ENCODE data around the gene WDR44. TPM values are rescaled to one million over a fixed set of nuclear protein-coding genes. Genes with fewer than 3 reads are reported as not detected.

The WDR44 gene
- total RNA-seq, 1 experiment from 2014 or later: 22.3 TPM

DNA sequence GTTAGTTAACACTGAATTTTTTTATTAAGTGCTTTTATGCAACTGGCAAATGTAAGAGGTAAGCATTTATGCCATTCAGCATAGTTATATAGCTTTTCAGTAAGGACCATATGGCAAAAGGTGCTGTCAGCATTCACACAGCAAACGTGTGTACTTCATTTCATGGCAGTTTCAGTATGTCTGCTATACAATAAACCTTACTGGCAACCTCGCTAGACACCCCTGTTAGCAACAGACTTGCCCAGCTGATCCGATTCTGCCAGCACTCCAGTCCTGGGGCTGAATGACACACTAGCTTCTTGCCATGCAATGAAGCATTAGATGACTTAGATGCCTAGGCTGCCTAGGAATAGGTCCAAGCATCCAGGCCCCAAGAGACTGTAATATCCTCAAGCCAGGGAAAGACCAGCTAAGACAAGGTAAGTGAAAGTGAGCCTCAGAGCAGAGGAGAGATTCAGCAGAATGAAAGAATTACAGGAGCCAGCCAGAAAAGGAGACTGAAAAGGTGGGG is 102.4 kb downstream of the WDR44 start:
- Histone ChIP-seq H3K36me3 (ENCODE audit: control insufficient read depth, insufficient read depth, low read length) (peaks cover 4% of the 10 kb centered on the region), H3K27me3 (ENCODE audit: control insufficient read depth, insufficient read depth, low read length) (no peaks in the 10 kb centered on the region), H3K27ac (ENCODE audit: low read length) (no peak overlapping the region), H3K4me1 (ENCODE audit: control insufficient read depth, insufficient read depth, low read length) (no peaks in the 10 kb centered on the region), H3K9me3 (ENCODE audit: control insufficient read depth, insufficient read depth, low read depth, low read length) (no peaks in the 10 kb centered on the region), H3K4me3 (ENCODE audit: low read depth in 2 of 2, low read length in 2 of 2) (no peak overlapping the region)
- CTCF ChIA-PET: interaction anchor here (0.6 kb wide), 1 partner anchor 35 kb away, joined by 4 read pairs; no protein-coding TSS in a partner anchor
- intact Hi-C loops (cut with micrococcal nuclease; ENCODE audit: unreplicated experiment) (no loop called here), in situ Hi-C loops (cut with HindIII; ENCODE audit: low pct_unique_long_range_greater_than_20kb, low sequenced_read_pairs) (no loop called here)
- DNase-seq (ENCODE audit: low read depth, low spot score) (no peak), ATAC-seq (no peak)
- BruUV-seq (replicated peaks): no TSS peak
- POLR2A ChIA-PET: interaction anchor here (0.6 kb wide), 1 partner anchor 154 kb away, joined by 8 read pairs; no protein-coding TSS in a partner anchor
- TF ChIP-seq, protein P1, sequence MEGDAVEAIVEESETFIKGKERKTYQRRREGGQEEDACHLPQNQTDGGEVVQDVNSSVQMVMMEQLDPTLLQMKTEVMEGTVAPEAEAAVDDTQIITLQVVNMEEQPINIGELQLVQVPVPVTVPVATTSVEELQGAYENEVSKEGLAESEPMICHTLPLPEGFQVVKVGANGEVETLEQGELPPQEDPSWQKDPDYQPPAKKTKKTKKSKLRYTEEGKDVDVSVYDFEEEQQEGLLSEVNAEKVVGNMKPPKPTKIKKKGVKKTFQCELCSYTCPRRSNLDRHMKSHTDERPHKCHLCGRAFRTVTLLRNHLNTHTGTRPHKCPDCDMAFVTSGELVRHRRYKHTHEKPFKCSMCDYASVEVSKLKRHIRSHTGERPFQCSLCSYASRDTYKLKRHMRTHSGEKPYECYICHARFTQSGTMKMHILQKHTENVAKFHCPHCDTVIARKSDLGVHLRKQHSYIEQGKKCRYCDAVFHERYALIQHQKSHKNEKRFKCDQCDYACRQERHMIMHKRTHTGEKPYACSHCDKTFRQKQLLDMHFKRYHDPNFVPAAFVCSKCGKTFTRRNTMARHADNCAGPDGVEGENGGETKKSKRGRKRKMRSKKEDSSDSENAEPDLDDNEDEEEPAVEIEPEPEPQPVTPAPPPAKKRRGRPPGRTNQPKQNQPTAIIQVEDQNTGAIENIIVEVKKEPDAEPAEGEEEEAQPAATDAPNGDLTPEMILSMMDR (IDR thresholded peaks at IDR 0.05): no peak
- TF ChIP-seq, protein P2, sequence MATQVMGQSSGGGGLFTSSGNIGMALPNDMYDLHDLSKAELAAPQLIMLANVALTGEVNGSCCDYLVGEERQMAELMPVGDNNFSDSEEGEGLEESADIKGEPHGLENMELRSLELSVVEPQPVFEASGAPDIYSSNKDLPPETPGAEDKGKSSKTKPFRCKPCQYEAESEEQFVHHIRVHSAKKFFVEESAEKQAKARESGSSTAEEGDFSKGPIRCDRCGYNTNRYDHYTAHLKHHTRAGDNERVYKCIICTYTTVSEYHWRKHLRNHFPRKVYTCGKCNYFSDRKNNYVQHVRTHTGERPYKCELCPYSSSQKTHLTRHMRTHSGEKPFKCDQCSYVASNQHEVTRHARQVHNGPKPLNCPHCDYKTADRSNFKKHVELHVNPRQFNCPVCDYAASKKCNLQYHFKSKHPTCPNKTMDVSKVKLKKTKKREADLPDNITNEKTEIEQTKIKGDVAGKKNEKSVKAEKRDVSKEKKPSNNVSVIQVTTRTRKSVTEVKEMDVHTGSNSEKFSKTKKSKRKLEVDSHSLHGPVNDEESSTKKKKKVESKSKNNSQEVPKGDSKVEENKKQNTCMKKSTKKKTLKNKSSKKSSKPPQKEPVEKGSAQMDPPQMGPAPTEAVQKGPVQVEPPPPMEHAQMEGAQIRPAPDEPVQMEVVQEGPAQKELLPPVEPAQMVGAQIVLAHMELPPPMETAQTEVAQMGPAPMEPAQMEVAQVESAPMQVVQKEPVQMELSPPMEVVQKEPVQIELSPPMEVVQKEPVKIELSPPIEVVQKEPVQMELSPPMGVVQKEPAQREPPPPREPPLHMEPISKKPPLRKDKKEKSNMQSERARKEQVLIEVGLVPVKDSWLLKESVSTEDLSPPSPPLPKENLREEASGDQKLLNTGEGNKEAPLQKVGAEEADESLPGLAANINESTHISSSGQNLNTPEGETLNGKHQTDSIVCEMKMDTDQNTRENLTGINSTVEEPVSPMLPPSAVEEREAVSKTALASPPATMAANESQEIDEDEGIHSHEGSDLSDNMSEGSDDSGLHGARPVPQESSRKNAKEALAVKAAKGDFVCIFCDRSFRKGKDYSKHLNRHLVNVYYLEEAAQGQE (IDR thresholded peaks at IDR 0.05; ENCODE audit: insufficient read depth in 1 of 2, low read depth in 2 of 2, low read length in 1 of 2): no peak
- no peak for TF ChIP-seq SIN3A (IDR thresholded peaks at IDR 0.05; ENCODE audit: borderline replicate concordance, insufficient read depth, low read depth, low read length)
- TF ChIP-seq POLR2AphosphoS5 (IDR thresholded peaks at IDR 0.05; ENCODE audit: low read depth, low read length): no peak
- TF ChIP-seq TCF7L2 (IDR thresholded peaks at IDR 0.05; ENCODE audit: low read depth, low read length): no peak

DNA sequence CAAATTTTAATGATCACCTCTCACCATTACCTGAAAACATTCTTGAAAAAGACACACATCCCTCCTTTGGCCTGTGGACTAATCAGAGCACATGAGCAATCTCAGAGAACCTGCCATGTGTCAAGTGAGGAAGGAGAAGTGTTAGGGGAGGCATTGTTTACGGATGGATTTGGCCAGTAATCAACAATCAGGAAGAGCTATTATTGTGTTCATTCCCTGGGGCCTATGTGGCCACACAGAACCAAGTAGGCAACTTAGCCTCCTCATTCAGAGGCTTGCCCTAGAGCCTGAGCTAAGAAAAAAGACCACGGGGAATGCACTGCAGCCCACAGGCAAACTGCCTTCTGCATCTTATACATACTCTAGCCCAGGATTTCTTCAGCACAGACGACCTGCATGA is 109.1 kb downstream of the WDR44 start:
- H3K27me3 ChIP-seq (ENCODE audit: control insufficient read depth, insufficient read depth, low read length): no peaks in the 10 kb centered on the region
- H3K36me3 ChIP-seq (ENCODE audit: control insufficient read depth, insufficient read depth, low read length): no peaks in the 10 kb centered on the region
- POLR2A ChIA-PET: interaction anchor here (0.6 kb wide), 1 partner anchor 1066 kb away, joined by 3 read pairs; no protein-coding TSS in a partner anchor
- DNase-seq (ENCODE audit: low read depth, low spot score) (no peak), ATAC-seq (no peak)
- intact Hi-C loops (cut with micrococcal nuclease; ENCODE audit: unreplicated experiment): loop anchor here (10.0 kb wide), 1 partner anchor 350 kb away; no protein-coding TSS in a partner anchor
- no peaks in the 10 kb centered on the region for H3K4me1 ChIP-seq (ENCODE audit: control insufficient read depth, insufficient read depth, low read length)
- CTCF ChIA-PET: no interaction called here
- H3K4me3 ChIP-seq (ENCODE audit: low read depth in 2 of 2, low read length in 2 of 2): no peak overlapping the region
- in situ Hi-C loops (cut with HindIII; ENCODE audit: low pct_unique_long_range_greater_than_20kb, low sequenced_read_pairs): no loop called here
- no peaks in the 10 kb centered on the region for H3K9me3 ChIP-seq (ENCODE audit: control insufficient read depth, insufficient read depth, low read depth, low read length)
- no TSS peak for BruUV-seq (replicated peaks)
- H3K27ac ChIP-seq (ENCODE audit: low read length): no peak overlapping the region
- no peak for TF ChIP-seq TCF7L2 (IDR thresholded peaks at IDR 0.05; ENCODE audit: low read depth, low read length)
- TF ChIP-seq POLR2AphosphoS5 (IDR thresholded peaks at IDR 0.05; ENCODE audit: low read depth, low read length): no peak
- no peak for TF ChIP-seq SIN3A (IDR thresholded peaks at IDR 0.05; ENCODE audit: borderline replicate concordance, insufficient read depth, low read depth, low read length)
- TF ChIP-seq, protein P1 (IDR thresholded peaks at IDR 0.05): no peak
- TF ChIP-seq, protein P2 (IDR thresholded peaks at IDR 0.05; ENCODE audit: insufficient read depth in 1 of 2, low read depth in 2 of 2, low read length in 1 of 2): no peak
